ENCODE results near the gene NCAM1. TPM values are rescaled to one million over a fixed set of nuclear protein-coding genes. Genes with fewer than 3 reads are reported as not detected.

NCAM1 gene
- total RNA-seq, 6 experiments from 2014 or later, result 1.2 to 2.4 (median 1.8) TPM

GRCh38 chr11:113197446-113197845 lies 236.2 kb downstream of the NCAM1 start:
- ATAC-seq, result no peak
- WGBS (ENCODE audit: insufficient coverage, low coverage, low lambda C conversion rate, missing lambda C conversion rate), result 29% methylated on average over 3 of the region's 3 CpGs
- intact Hi-C loops (cut with DNase I), result no loop called here
- no peak overlapping the region for H3K27ac ChIP-seq
- TF ChIP-seq CTCF (IDR thresholded peaks at IDR 0.05), result no peak
- TF ChIP-seq POLR2A (IDR thresholded peaks at IDR 0.05), result no peak
- H3K4me3 ChIP-seq, result no peak overlapping the region
- no peaks in the 10 kb centered on the region for H3K27me3 ChIP-seq
- no peaks in the 10 kb centered on the region for H3K36me3 ChIP-seq
- H3K4me1 ChIP-seq, result no peaks in the 10 kb centered on the region
- no peaks in the 10 kb centered on the region for H3K9me3 ChIP-seq
- DNase-seq, result no peak

DNA sequence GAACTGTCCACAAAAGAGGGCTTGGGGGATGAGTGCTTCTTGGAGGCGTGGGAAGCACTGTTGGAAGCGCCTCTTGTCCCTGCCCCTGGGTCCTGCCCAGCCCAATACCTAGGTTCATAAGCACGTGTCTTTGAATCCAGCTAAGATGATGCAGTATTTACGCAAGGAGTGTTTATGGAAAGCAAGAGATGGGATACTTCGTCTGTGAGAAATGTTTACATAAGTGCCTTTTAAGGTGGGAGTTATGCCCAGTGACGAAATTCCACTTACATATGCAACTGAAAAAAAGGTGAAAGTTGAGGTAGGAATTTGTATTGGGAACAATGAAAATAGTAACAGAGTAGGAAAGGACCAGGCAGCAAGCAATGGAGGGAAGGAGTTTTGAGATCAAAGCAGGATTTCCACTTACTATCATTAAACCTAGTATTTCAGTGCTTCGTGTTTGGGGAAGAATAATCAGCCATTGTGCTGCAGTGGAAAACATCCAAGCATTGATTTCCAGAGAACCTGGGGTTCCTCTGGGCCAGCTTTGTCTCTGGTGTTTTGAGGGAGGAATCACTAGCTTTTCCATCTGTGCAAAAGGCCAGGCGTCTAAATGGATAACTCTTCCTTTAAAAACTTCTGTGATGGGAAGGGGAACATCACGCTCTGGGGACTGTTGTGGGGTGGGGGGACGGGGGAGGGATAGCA lies 237.9 kb downstream of the NCAM1 start:
- Histone ChIP-seq H3K4me3 (no peak overlapping the region), H3K27ac (no peak overlapping the region), H3K36me3 (no peaks in the 10 kb centered on the region), H3K27me3 (no peaks in the 10 kb centered on the region), H3K4me1 (no peaks in the 10 kb centered on the region), H3K9me3 (no peaks in the 10 kb centered on the region)
- ATAC-seq (no peak), DNase-seq (no peak)
- TF ChIP-seq CTCF (IDR thresholded peaks at IDR 0.05), result no peak
- TF ChIP-seq POLR2A (IDR thresholded peaks at IDR 0.05), result no peak
- WGBS (ENCODE audit: insufficient coverage, low coverage, low lambda C conversion rate, missing lambda C conversion rate), result 41% methylated on average over 10 of the region's 10 CpGs
- intact Hi-C loops (cut with DNase I), result no loop called here

- no peak for TF ChIP-seq POLR2A (IDR thresholded peaks at IDR 0.05)
- no peak for TF ChIP-seq CTCF (IDR thresholded peaks at IDR 0.05)
- no peaks in the 10 kb centered on the region for H3K9me3 ChIP-seq
- no peaks in the 10 kb centered on the region for H3K27me3 ChIP-seq
- no peak overlapping the region for H3K4me3 ChIP-seq
- intact Hi-C loops (cut with DNase I), result no loop called here
- H3K36me3 ChIP-seq, result no peaks in the 10 kb centered on the region
- H3K4me1 ChIP-seq, result no peaks in the 10 kb centered on the region
- ATAC-seq (no peak), DNase-seq (no peak)
- H3K27ac ChIP-seq, result no peak overlapping the region
- 44% methylated on average over 4 of the region's 5 CpGs for WGBS (ENCODE audit: insufficient coverage, low coverage, low lambda C conversion rate, missing lambda C conversion rate)
Measured at GRCh38 chr11:113199866-113200265, 238.6 kb downstream of the NCAM1 start.

- TF ChIP-seq CTCF (IDR thresholded peaks at IDR 0.05) (no peak), POLR2A (IDR thresholded peaks at IDR 0.05) (no peak)
- Histone ChIP-seq H3K4me3 (no peak overlapping the region), H3K9me3 (no peaks in the 10 kb centered on the region), H3K27ac (no peak overlapping the region), H3K27me3 (no peaks in the 10 kb centered on the region), H3K36me3 (no peaks in the 10 kb centered on the region), H3K4me1 (no peaks in the 10 kb centered on the region)
- DNase-seq (no peak), ATAC-seq (no peak)
- intact Hi-C loops (cut with DNase I), result no loop called here
- 59% methylated on average over 9 of the region's 12 CpGs for WGBS (ENCODE audit: insufficient coverage, low coverage, low lambda C conversion rate, missing lambda C conversion rate)
Measured at GRCh38 chr11:113201054-113201818, 240.0 kb downstream of the NCAM1 start.

All from right lobe of liver (tissue), 6 donors.